H1 (cell line): ENCODE data around the gene OST4. TPM values are rescaled to one million over a fixed set of nuclear protein-coding genes. Genes with fewer than 3 reads are reported as not detected.

Experiments used
- CTCF ChIA-PET: fragments of 300-600 bp; sonication (Branson Sonifier 250); formaldehyde crosslinking; loops from one replicate; lab custom pipeline; 2021; ENCODE audit not compliant: partially characterized antibody; lab: Charles Lee
- POLR2A ChIA-PET: fragments of 300-600 bp; sonication (Branson Sonifier 250); formaldehyde crosslinking; loops from one replicate; lab custom pipeline; 2021; ENCODE audit warnings: inconsistent platforms; ENCODE audit not compliant: partially characterized antibody; lab: Charles Lee
- DNase-seq, 2 experiments: peaks; one replicate each; pipeline versions ENCODE4 v3.0.0 to v3.0.0-alpha.2; 2010 to 2022; ENCODE audit warnings: low spot score in 2 of 2, low read depth in 1 of 2, mixed read lengths in 1 of 2
- FAIRE-seq: peaks from 2 replicates; lab custom pipeline; 2011; peaks lifted over from hg19 to GRCh38; lab: Jason Lieb, UNC
- H2AFZ ChIP-seq: 2 replicates; pipeline ENCODE4 v1.8.1; 2012; ENCODE audit warnings: low read length, inconsistent platforms
- H2AK5ac ChIP-seq: 2 replicates; pipeline ENCODE4 v1.6.1; 2013; ENCODE audit warnings: low read depth, low read length
- H2BK120ac ChIP-seq: replicated peaks from 2 replicates; pipeline ENCODE3; 2013; ENCODE audit warnings: low read depth, low read length, inconsistent platforms
- H2BK12ac ChIP-seq: 2 replicates; pipeline ENCODE4 v1.6.1; 2013; ENCODE audit warnings: low read depth, low read length
- H2BK15ac ChIP-seq: 2 replicates; pipeline ENCODE4 v1.6.1; 2013; ENCODE audit warnings: low read length
- H2BK20ac ChIP-seq: 2 replicates; pipeline ENCODE4 v1.6.1; 2013; ENCODE audit warnings: low read length
- H2BK5ac ChIP-seq: 2 replicates; pipeline ENCODE4 v1.6.1; 2013; ENCODE audit warnings: low read depth, low read length
- H3K14ac ChIP-seq: 2 replicates; pipeline ENCODE4 v1.6.1; 2013; ENCODE audit warnings: inconsistent platforms; ENCODE audit not compliant: insufficient read length
- H3K18ac ChIP-seq: 2 replicates; pipeline ENCODE4 v1.6.1; 2013; ENCODE audit warnings: low read length; ENCODE audit errors: extremely low read depth
- H3K23ac ChIP-seq: 2 replicates; pipeline ENCODE4 v1.6.1; 2013; ENCODE audit warnings: inconsistent platforms; ENCODE audit not compliant: insufficient read length
- H3K23me2 ChIP-seq: 2 replicates; pipeline ENCODE4 v1.6.1; 2013; ENCODE audit warnings: low read depth, low read length
- H3K27ac ChIP-seq: 2 replicates; pipeline ENCODE4 v1.6.1; 2011; ENCODE audit warnings: low read depth, low read length, inconsistent platforms
- H3K27me3 ChIP-seq, 4 experiments: replicated peaks in 1 of 4; 1 replicate in 1 of 4; 2 replicates in 3 of 4; pipeline versions ENCODE4 v1.6.1 to v1.8.1; 2011 to 2013; ENCODE audit warnings: low read length in 3 of 4, mild to moderate bottlenecking in 3 of 4, inconsistent platforms in 2 of 4, mixed read lengths in 2 of 4, moderate library complexity in 1 of 4; ENCODE audit not compliant: control insufficient read depth in 3 of 4, insufficient read depth in 3 of 4; ENCODE audit errors: extremely low read depth in 1 of 4
- H3K36me3 ChIP-seq, 4 experiments: 2 replicates each; pipeline versions ENCODE4 v1.6.1 to v1.8.1; 2011 to 2013; ENCODE audit warnings: mild to moderate bottlenecking in 4 of 4, low read length in 3 of 4, moderate library complexity in 2 of 4, control low read depth in 1 of 4, inconsistent platforms in 1 of 4; ENCODE audit not compliant: insufficient read depth in 4 of 4, control insufficient read depth in 2 of 4
- H3K4ac ChIP-seq: replicated peaks from 2 replicates; pipeline ENCODE3; 2013; ENCODE audit warnings: low read length, low read depth, mixed read lengths, inconsistent platforms; ENCODE audit not compliant: insufficient read length
- H3K4me1 ChIP-seq, 4 experiments: replicated peaks in 1 of 4; 1 replicate in 1 of 4; 2 replicates in 3 of 4; pipeline versions ENCODE4 v1.6.1 to v1.8.1; 2011 to 2013; ENCODE audit warnings: low read length in 3 of 4, inconsistent platforms in 2 of 4, mixed read lengths in 1 of 4; ENCODE audit not compliant: insufficient read depth in 4 of 4, control insufficient read depth in 3 of 4
- H3K4me2 ChIP-seq, 2 experiments: 2 replicates each; pipeline versions ENCODE4 v1.6.1 to v1.8.1; 2011 to 2013; ENCODE audit warnings: low read depth in 2 of 2, low read length in 2 of 2, control low read depth in 1 of 2, inconsistent platforms in 1 of 2, mild to moderate bottlenecking in 1 of 2; ENCODE audit not compliant: insufficient read depth in 1 of 2
- H3K4me3 ChIP-seq, 4 experiments: fragments of 200-600, 300-600 bp in 1 of 4; sonication (generic), shearing (Covaris generic), sonication (Bioruptor Twin) in 1 of 4; 2 replicates each; pipeline versions ENCODE4 v1.5.1 to v1.8.1; 2011 to 2016; ENCODE audit warnings: low read length in 4 of 4, low read depth in 3 of 4, control low read depth in 2 of 4, inconsistent platforms in 2 of 4, mild to moderate bottlenecking in 2 of 4, mixed read lengths in 1 of 4, moderate library complexity in 1 of 4; ENCODE audit not compliant: insufficient read depth in 2 of 4; ENCODE audit errors: extremely low read depth in 1 of 4
- H3K56ac ChIP-seq: replicated peaks from 2 replicates; pipeline ENCODE3; 2013; ENCODE audit warnings: low read depth, mild to moderate bottlenecking, mixed read lengths, low read length, inconsistent platforms; ENCODE audit not compliant: insufficient read length
- H3K79me1 ChIP-seq: 2 replicates; pipeline ENCODE4 v1.6.1; 2013; ENCODE audit warnings: low read depth, low read length, control low read depth
- H3K79me2 ChIP-seq, 2 experiments: 2 replicates each; pipeline versions ENCODE4 v1.6.1 to v1.8.1; 2012 to 2013; ENCODE audit warnings: low read length in 2 of 2, mild to moderate bottlenecking in 2 of 2, inconsistent platforms in 1 of 2; ENCODE audit not compliant: insufficient read depth in 2 of 2, control insufficient read depth in 1 of 2
- H3K9ac ChIP-seq, 4 experiments: replicated peaks in 1 of 4; 1 replicate in 1 of 4; 2 replicates in 3 of 4; pipeline versions ENCODE4 v1.6.1 to v1.8.1; 2011 to 2013; ENCODE audit warnings: low read depth in 3 of 4, low read length in 3 of 4, control low read depth in 2 of 4, mild to moderate bottlenecking in 2 of 4, moderate library complexity in 2 of 4, inconsistent platforms in 1 of 4; ENCODE audit errors: extremely low read depth in 1 of 4
- H3K9me3 ChIP-seq, 2 experiments: 2 replicates each; pipeline versions ENCODE4 v1.6.1 to v1.8.1; 2012 to 2013; ENCODE audit warnings: mild to moderate bottlenecking in 2 of 2, moderate library complexity in 2 of 2, control low read depth in 1 of 2, inconsistent platforms in 1 of 2, low read depth in 1 of 2, low read length in 1 of 2, mixed read lengths in 1 of 2; ENCODE audit not compliant: insufficient read depth in 2 of 2
- H4K20me1 ChIP-seq, 2 experiments: replicated peaks in 1 of 2; 2 replicates each; pipeline versions ENCODE3 to v1.8.1; 2011 to 2013; ENCODE audit warnings: inconsistent platforms in 2 of 2, low read length in 2 of 2, mild to moderate bottlenecking in 1 of 2; ENCODE audit not compliant: insufficient read depth in 2 of 2, control insufficient read depth in 1 of 2
- H4K5ac ChIP-seq: 2 replicates; pipeline ENCODE4 v1.6.1; 2013; ENCODE audit warnings: low read length, low read depth, mixed read lengths, inconsistent platforms; ENCODE audit not compliant: insufficient read length
- H4K8ac ChIP-seq: 2 replicates; pipeline ENCODE4 v1.8.0; 2013; ENCODE audit warnings: mild to moderate bottlenecking, moderate library complexity, low read length, inconsistent platforms; ENCODE audit not compliant: insufficient read depth; ENCODE audit errors: extremely low read depth
- H4K91ac ChIP-seq: replicated peaks from 2 replicates; pipeline ENCODE3; 2013; ENCODE audit warnings: low read length, mixed read lengths, inconsistent platforms; ENCODE audit not compliant: insufficient read length
- BRCA1 ChIP-seq: IDR thresholded peaks from 2 replicates; pipeline ENCODE4 v1.6.1; 2012; ENCODE audit warnings: low read depth, low read length, improper control_type of control experiment
- CBX5 ChIP-seq: fragments of 300-800, 300-1000 bp; sonication (generic); IDR thresholded peaks from 2 replicates; pipeline ENCODE4 v1.7.1; 2016; ENCODE audit warnings: antibody characterized with exemption, low read length, low read depth
- CTBP2 ChIP-seq: IDR thresholded peaks from 2 replicates; pipeline ENCODE4 v1.7.0; 2011; ENCODE audit warnings: borderline replicate concordance, mild to moderate bottlenecking, moderate library complexity, mixed read lengths, low read length; ENCODE audit not compliant: insufficient read depth, insufficient read length
- PHF8 ChIP-seq: fragments of 200-600 bp; sonication (generic); conservative IDR thresholded peaks from 2 replicates; pipeline ENCODE4 v1.7.1; 2012; ENCODE audit warnings: low read depth, mild to moderate bottlenecking, inconsistent platforms, low read length, moderate library complexity
- SUZ12 ChIP-seq: fragments of 200-600 bp; sonication (generic); IDR thresholded peaks from 2 replicates; pipeline ENCODE4 v1.6.1; 2012; ENCODE audit warnings: mild to moderate bottlenecking, inconsistent platforms, low read length, moderate library complexity, mixed read lengths
- TCF12 ChIP-seq: IDR thresholded peaks from 2 replicates; pipeline ENCODE4 v1.6.1; 2011; ENCODE audit warnings: low read depth, mild to moderate bottlenecking, low read length
- YY1 ChIP-seq: IDR thresholded peaks from 2 replicates; pipeline ENCODE4 v1.6.1; 2011; ENCODE audit warnings: low read depth, mild to moderate bottlenecking, low read length
- ZNF274 ChIP-seq: IDR thresholded peaks from 2 replicates; pipeline ENCODE4 v1.7.0; 2012; ENCODE audit warnings: low read length, borderline replicate concordance; ENCODE audit errors: extremely low read depth
- WGBS, 2 experiments: shearing (Covaris generic) in 1 of 2; methylation state at CpG; one replicate each; pipeline versions ENCODE4 v1.1.6 to v1.1.7; 2013 to 2015; ENCODE audit warnings: low lambda C conversion rate in 2 of 2, mixed read lengths in 2 of 2, inconsistent platforms in 1 of 2, low coverage in 1 of 2, missing lambda C conversion rate in 1 of 2; ENCODE audit not compliant: insufficient replicate concordance in 2 of 2, insufficient coverage in 1 of 2, insufficient read length in 1 of 2; ENCODE audit errors: extremely low coverage in 1 of 2, missing lambda C conversion rate in 1 of 2; 5-methylcytosine and 5-hydroxymethylcytosine counted together
- polyA plus RNA-seq, 7 experiments: library from polyadenylated mRNA; depleted of rRNA in 3 of 7; stranded (reverse) in 5 of 7; unstranded in 2 of 7; fragments of >200 nt in 5 of 7; fragments of 200-250 nt in 2 of 7; gene quantifications; 1 replicate in 5 of 7; 2 replicates in 1 of 7; 4 replicates in 1 of 7; pipeline versions ENCODE4 v1.2.1 to v1.2.3, GENCODE V29; 2011 to 2013; ENCODE audit warnings: missing spikeins in 2 of 7, mixed read lengths in 2 of 7
- total RNA-seq: library from RNA; stranded (reverse); fragmentation: NEBNext Ultra II Directional; extraction: Animal tissue kit (Norgen Biotek cat#: 25700); gene quantifications from 2 replicates; pipeline ENCODE4 v1.2.1, GENCODE V29; 2021

OST4 gene
- total and polyA plus RNA-seq, 2 of the 8 experiments (the other 6 are each of a cell fraction or from before 2014, with no cell fraction given), result 225 to 865 TPM

DNA sequence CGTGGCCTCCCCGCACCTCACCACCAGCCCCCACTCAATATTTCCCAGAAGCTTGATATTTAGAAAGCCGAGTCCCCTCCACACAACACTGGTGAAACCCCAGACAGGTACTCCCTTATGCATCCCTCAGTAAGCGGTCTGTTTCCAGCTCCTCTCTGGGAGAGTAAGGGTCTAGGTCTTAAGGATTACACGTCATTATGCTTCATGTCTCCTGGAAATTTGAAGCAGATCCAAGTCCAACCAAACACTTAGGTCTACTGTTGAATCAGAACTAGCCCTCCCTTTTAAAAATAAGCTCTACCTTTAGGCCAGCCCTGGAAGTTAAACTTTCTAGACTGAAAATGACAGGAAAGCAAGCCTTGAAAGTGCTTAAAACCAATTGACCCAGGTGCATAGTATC is 1.5 kb upstream of the OST4 start:
- Histone ChIP-seq H2BK12ac (no peak overlapping the region), H3K4me2 (peak overlapping the region; percentile 85 to 99), H3K9me3 (no peaks in the 10 kb centered on the region), H3K9ac (no peak overlapping the region), H3K79me1 (peaks cover 12% of the 10 kb centered on the region; the same call in 1 of the 2 replicates), H2AK5ac (no peak overlapping the region), H3K18ac (no peak overlapping the region), H4K20me1 (peaks cover 0 to 6% of the 10 kb centered on the region in 2 experiments), H4K5ac (peak overlapping the region; percentile 51), H3K36me3 (peaks cover 7 to 20% (median 12%) of the 10 kb centered on the region in 4 experiments; a peak in 7 of 8 replicates), H3K4me1 (peaks cover 0 to 7% (median 4%) of the 10 kb centered on the region in 4 experiments; a peak in 5 of 7 replicates), H3K56ac (no peak overlapping the region), H3K79me2 (peaks cover 0 to 12% of the 10 kb centered on the region in 2 experiments; a peak in 3 of 4 replicates), H3K27me3 (0 out of 7 replicates have a peak, but pooled peaks cover 0 to 3% (median 0%) of the 10 kb centered on the region in 4 experiments), H3K23me2 (peaks cover 14% of the 10 kb centered on the region; the same call in 1 of the 2 replicates), H2BK5ac (no peak overlapping the region), H2BK20ac (0 out of 2 replicates have a peak overlapping the region, but pooled peaks have one; percentile 3), H3K4me3 (peak overlapping the region; percentile 82 to 99 (median 93); a peak in 7 of 8 replicates), H3K23ac (no peak overlapping the region), H2BK15ac (no peak overlapping the region), H3K27ac (no peak overlapping the region), H4K8ac (no peak overlapping the region), H3K14ac (no peak overlapping the region), H3K4ac (no peak overlapping the region), H2BK120ac (no peak overlapping the region), H4K91ac (no peak overlapping the region)
- CTCF ChIA-PET, result interaction anchor here (0.9 to 2.7 kb wide), 9 partner anchors 8 to 130 kb away, joined by 3 to 20 read pairs (median 6); partner anchors contain the start of genes KHK and PREB
- POLR2A ChIA-PET, result interaction anchor here (0.9 to 18.5 kb wide), 7 partner anchors 10 to 79 kb away, joined by 3 to 441 read pairs (median 3); partner anchors contain the start of gene AGBL5
- DNase-seq, result no peak
- 65% methylated on average over 5 of the region's 5 CpGs; no CpG with 5 or more reads in 1 of the 2 experiments for WGBS, 2 experiments
- TF ChIP-seq YY1 (no peak), BRCA1 (no peak), PHF8 (no peak), CTBP2 (no peak), CBX5 (no peak), SUZ12 (no peak), TCF12 (no peak), ZNF274 (no peak)
- TF ChIP-seq, all 59 proteins: peak for 0
- no peak for FAIRE-seq
- peak overlapping the region; percentile 28; the same call in 1 of the 2 replicates for H2AFZ ChIP-seq
